Esophagus squamous epithelium (tissue), 4 donors: Measurements from ENCODE around the gene TREML2.

ENCODE experiments used
- POLR2A ChIP-seq, 4 donors: fragments of 450-650 bp; IDR thresholded peaks; one replicate each; pipeline ENCODE4 v1.6.1; 2017; ENCODE audit warnings: antibody characterized with exemption in 4 of 4, mild to moderate bottlenecking in 4 of 4, moderate library complexity in 3 of 4
- TF ChIP-seq, protein P1 (sequence below), 6 experiments: fragments of 450-650 bp in 4 of 6; fragments of 200-600 bp in 2 of 6; sonication (generic) in 2 of 6; IDR thresholded peaks; one replicate each; pipeline ENCODE4 v1.5.1; 2016 to 2019; ENCODE audit warnings: antibody characterized with exemption in 6 of 6, mild to moderate bottlenecking in 4 of 6, moderate library complexity in 4 of 6

GRCh38 chr6:41239467-41240159 is 38.7 kb upstream of the TREML2 start:
- TF ChIP-seq, protein P1, sequence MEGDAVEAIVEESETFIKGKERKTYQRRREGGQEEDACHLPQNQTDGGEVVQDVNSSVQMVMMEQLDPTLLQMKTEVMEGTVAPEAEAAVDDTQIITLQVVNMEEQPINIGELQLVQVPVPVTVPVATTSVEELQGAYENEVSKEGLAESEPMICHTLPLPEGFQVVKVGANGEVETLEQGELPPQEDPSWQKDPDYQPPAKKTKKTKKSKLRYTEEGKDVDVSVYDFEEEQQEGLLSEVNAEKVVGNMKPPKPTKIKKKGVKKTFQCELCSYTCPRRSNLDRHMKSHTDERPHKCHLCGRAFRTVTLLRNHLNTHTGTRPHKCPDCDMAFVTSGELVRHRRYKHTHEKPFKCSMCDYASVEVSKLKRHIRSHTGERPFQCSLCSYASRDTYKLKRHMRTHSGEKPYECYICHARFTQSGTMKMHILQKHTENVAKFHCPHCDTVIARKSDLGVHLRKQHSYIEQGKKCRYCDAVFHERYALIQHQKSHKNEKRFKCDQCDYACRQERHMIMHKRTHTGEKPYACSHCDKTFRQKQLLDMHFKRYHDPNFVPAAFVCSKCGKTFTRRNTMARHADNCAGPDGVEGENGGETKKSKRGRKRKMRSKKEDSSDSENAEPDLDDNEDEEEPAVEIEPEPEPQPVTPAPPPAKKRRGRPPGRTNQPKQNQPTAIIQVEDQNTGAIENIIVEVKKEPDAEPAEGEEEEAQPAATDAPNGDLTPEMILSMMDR (IDR thresholded peaks at IDR 0.05): no peak
- TF ChIP-seq POLR2A (IDR thresholded peaks at IDR 0.05): no peak
